OCI-M2 (cell line): ENCODE data around the gene SEZ6L2.
"Not testable (repeated sequence)": the region's sequence is repeated elsewhere in the genome, so short reads cannot be mapped to it uniquely, and the experiment has no call there.

Source experiments
- DNase-seq: peaks from one replicate; lab custom pipeline; 2025; ENCODE audit not compliant: unreplicated experiment; lab: John Stamatoyannopoulos, UW

Gene SEZ6L2

DNA sequence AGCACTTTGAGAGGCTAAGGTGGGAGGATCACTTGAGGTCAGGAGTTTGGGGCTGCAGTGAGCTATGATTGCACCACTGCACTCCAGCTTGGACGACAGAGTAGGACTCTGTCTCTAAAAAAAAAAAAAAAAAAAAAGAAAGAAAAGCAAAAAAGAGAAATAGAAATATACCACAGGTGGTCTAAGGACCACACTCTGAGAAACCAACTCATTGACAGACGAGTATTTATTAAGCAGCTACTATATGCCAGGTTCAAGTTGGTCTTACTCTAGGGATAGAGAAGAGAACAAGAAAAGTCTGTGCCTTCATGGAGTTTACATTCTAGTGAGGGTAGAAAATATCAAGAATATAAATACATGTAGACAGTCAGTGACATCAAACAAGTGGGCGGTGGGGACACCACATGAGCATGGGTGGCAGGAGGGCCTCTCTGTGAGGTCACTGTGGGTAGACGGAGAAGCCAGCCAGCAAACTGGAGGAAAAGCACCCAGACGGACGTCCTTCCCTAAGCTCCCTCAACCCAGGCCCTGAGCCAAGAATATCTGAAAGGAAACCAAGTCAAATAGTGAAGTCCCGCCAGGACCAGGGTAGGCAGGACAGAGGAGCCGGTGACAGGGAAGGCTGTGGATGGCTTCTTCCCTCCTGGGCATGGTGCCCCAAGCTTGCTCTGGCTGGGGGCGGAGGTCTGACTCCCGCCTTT lies 41.1 kb downstream of the SEZ6L2 start:
- no peak for DNase-seq

GRCh38 chr16:29857133-29857760 lies 42.1 kb downstream of the SEZ6L2 start:
- DNase-seq: no peak

- no peak for DNase-seq
These were observed 44.7 kb downstream of the SEZ6L2 start for GRCh38 chr16:29854520-29855100.

GRCh38 chr16:29852654-29853053 lies 46.7 kb downstream of the SEZ6L2 start:
- no peak for DNase-seq

DNA sequence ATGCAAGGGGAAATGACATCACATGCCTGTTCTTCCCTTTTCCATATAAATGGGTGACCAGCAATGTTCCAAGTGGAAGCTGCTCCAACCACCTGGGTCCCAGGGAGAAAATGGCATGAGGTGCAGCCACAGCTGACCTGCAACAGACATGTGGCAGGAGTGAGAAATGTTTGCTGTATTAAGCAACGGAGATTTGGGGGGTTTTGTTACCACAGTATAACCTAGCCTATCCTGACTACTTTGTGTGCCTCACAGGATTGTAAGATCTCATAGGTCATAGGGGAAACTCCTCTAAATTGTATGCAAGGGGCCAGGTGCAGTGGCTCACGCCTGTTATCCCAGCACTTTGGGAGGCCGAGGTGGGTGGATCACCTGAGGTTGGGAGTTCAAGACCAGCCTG lies 48.4 kb downstream of the SEZ6L2 start:
- DNase-seq: no peak

GRCh38 chr16:29849505-29849904 lies 49.8 kb downstream of the SEZ6L2 start:
- no peak for DNase-seq

- DNase-seq: no peak
These were observed 50.7 kb downstream of the SEZ6L2 start for GRCh38 chr16:29848420-29849297.

DNA sequence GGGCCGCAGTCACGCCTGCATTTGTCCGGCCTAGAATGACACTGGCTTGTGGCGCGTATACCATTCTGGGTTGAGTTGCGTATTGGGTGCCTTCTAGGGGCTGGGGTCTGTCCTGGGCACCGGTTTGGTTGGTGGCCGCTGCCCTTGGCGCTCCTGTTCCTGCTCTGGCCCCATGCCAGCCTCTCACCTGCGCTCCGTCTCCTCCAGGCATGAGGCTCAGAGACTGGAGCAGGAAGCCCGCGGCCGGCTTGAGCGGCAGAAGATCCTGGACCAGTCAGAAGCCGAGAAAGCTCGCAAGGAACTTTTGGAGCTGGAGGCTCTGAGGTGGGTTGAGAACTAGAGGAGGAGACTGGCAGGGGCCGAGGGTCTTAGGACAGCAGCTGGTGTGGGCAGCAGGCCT lies 53.7 kb downstream of the SEZ6L2 start:
- DNase-seq: no peak

- no peak for DNase-seq
These were observed 54.6 kb downstream of the SEZ6L2 start for GRCh38 chr16:29844575-29845331.

DNA sequence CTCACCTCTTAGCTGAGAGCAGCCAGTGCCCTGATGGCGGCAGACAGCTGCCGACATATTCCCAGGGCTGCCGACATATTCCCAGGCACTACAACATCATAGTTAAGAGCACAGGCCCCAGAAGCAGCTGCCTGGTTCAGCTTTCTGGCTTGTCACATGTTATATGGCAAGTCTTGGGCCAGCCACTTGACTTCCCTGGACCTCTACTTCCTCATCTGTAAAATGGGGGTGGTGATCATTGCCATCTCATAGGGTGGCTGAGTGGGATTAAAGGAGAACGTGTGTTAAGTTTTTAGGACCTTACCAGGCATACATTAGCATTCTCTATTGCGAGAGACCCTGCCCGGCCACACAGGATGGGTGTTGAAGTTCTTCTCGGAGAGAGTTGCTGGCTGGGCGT lies 55.4 kb downstream of the SEZ6L2 start:
- DNase-seq: no peak

- DNase-seq: no peak
These were observed 56.5 kb downstream of the SEZ6L2 start for GRCh38 chr16:29842732-29843346.

- DNase-seq: no peak
These were observed 57.7 kb downstream of the SEZ6L2 start for GRCh38 chr16:29841631-29842030.

GRCh38 chr16:29840240-29840639 lies 59.1 kb downstream of the SEZ6L2 start:
- DNase-seq: no peak

- DNase-seq: no peak
These were observed 59.5 kb downstream of the SEZ6L2 start for GRCh38 chr16:29839822-29840221.

GRCh38 chr16:29837841-29838240 lies 61.5 kb downstream of the SEZ6L2 start:
- no peak for DNase-seq

GRCh38 chr16:29836623-29837022 lies 62.7 kb downstream of the SEZ6L2 start:
- DNase-seq: no peak

DNA sequence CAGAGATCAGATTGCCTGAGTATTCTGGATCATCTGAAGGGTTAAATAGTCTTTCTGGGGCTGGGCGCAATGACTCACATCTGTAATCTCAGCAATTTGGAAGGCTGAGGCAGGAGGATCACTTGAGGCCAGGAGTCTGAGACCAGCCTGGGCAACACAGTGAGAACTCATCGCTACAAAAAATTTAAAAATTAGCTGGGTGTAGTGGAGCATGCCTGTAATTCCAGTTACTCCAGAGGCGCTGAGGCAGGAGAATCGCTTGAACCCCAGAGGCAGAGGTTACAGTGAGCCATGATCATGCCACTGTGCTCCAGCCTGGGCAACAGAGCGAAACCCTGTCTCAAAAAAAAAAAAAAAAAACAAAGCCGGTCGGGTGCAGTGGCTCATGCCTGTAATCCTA lies 63.4 kb downstream of the SEZ6L2 start:
- no peak for DNase-seq

DNA sequence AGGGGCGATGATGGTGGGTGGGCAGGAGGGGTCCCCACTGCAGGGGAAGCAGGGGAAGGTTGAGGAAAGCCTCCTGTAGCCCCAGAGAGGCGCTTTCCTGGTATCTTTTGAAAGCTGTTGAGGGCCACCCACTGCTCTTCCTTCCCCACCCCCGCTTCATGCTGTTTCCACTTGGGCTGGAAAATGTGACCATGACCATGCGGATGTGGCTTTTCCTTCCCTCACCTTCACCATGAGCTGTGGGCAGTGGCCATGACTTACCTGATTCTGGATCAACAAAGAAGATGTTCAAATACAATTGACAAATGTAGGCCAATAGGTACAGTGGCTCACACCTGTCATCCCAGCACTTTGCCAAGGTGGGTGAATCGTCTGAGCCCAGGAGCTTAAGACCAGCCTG lies 65.3 kb downstream of the SEZ6L2 start:
- DNase-seq: no peak

DNA sequence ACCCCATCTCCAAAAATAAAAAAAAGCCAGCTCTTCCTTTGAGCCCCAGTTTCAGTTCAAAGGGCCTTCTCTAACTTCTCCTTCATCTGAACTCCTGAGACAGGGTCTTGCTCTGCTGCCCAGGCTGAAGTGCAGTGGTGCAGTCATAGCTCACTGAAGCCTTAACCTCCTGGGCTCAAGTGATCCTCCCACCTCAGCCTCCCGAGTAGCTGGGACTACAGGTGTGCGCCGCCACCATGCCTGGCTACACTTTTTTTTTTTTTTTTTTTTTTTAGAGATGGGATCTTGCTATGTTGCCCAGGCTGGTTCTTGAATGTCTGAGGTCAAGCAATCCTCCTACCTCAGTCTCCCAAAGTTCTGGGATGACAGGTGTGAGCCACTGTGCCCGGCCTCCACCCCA lies 66.1 kb downstream of the SEZ6L2 start:
- not testable (repeated sequence) for DNase-seq

DNA sequence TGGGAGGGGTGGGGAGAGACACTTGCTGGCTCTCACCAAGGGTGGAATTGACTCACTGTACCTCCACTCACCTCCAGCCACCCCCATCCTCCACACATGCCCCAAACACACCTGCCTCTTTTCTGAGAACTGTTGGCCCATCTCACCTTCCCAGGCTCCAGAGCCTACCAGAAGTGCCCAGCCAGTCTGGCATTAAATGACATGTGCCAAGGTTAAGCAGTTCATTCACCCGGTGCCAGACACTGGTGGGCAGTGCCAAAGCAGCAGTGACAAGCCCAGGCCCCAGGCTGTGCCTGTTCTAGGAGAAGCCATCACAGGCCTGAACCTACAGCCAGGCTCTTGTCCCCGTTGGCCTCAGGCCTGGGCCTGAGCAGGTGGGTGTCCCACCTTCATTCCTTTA lies 67.9 kb downstream of the SEZ6L2 start:
- no peak for DNase-seq
